Pulmonary artery endothelial cell (primary cell): ENCODE measurements around the gene TBX18. TPM values are rescaled to one million over a fixed set of nuclear protein-coding genes. Genes with fewer than 3 reads are reported as not detected.

Experiments used
- DNase-seq: peaks from one replicate; pipeline ENCODE4 v3.0.0-alpha.2; 2011; ENCODE audit warnings: low read depth, low spot score
- total RNA-seq: library from RNA; depleted of rRNA; stranded (reverse); fragments of >200 nt; gene quantifications from 2 replicates; pipeline ENCODE4 v1.2.3, GENCODE V29; 2014

TBX18 gene
- total RNA-seq, 1 donor from 2014 or later = 26.8 TPM

DNA sequence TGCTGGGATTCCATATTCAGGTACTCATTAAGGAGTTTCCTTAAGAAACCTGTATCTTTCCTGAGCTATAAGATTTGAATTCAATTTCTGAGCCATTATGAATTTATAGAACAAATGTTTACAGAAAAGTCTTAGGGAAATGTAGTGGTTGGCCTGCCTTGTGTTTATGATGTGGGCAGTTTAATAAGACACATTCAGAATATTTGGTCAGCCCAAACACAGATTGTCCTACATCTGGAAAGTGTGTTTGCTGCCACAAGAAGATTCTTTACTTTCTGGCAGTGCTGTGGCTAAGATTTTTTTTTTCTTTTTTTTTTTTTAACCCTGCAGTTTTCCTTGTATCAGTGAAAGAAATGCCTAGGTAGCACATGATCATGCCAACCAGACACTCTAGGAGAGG lies 15.2 kb downstream of the TBX18 start:
- no peak for DNase-seq

DNA sequence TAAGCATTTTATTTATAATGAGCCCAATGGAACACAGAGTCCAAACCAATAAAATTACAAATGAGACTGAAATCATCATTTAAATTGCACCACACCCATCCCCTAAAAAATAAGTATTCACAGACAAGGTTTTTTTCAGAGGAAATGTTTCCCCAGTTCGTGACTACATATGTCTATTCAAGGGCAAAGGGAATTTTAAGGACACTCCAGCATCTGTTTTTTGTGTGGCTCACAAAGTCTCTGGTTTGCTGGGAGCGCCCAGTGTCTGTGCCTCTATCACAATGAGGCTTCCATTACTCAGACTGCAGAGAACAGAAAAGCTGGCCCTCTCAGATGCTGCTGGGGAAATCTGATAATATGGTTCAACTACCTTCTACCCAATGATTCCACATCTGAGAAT lies 16.0 kb downstream of the TBX18 start:
- no peak for DNase-seq

DNA sequence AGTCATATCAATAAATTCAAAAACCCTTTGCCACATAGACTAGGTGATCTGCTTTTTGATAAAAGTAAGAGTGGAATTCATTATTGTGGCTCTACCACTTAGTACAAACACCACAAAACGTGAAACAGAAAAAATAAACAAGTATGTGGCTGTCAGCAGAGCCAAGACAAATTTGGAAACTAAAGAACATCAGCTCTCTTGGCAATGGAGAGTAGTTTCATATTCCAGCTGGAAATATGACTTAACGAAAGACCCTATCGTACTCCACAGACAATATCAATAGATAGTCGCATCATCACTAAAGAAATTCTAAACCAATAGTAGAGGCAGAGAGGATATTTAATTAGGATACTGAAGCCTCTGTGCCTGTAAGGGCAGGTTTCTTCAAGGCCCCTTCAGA lies 20.8 kb downstream of the TBX18 start:
- no peak for DNase-seq

DNA sequence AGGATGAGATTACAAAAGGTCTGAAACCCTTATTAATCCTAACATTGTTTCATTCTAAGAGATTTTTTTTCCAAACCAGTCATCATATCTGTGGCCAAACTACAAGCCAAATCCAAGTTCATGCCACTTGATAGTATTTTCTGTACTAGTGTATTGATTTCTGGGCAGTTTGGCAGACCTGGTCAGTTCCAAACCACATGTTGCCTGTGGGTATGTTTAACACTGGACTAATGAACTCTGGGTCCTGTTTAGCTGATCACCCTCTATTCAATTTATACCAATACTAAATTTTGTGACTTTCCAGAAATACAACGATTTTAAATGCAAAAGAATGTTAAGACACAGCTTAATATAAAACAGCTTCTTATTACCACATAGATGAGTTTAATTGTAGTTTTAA lies 24.0 kb downstream of the TBX18 start:
- DNase-seq = no peak

DNA sequence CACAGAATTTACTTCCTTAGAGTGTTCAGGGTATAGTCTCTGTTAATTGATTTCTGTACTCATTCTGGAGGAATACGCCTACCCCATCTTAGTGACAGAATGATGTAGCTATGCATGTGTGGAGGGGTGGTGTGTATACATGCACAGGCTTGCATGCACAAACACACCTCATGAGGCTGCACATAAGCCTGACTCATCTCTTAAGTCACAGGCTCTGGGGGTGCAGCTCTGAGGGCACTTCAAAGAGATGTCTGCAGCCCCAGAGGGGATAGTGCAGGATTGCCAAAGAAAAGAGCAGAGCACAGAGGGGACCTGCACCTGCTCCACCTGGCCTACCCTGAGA lies 24.6 kb downstream of the TBX18 start:
- no peak for DNase-seq

DNA sequence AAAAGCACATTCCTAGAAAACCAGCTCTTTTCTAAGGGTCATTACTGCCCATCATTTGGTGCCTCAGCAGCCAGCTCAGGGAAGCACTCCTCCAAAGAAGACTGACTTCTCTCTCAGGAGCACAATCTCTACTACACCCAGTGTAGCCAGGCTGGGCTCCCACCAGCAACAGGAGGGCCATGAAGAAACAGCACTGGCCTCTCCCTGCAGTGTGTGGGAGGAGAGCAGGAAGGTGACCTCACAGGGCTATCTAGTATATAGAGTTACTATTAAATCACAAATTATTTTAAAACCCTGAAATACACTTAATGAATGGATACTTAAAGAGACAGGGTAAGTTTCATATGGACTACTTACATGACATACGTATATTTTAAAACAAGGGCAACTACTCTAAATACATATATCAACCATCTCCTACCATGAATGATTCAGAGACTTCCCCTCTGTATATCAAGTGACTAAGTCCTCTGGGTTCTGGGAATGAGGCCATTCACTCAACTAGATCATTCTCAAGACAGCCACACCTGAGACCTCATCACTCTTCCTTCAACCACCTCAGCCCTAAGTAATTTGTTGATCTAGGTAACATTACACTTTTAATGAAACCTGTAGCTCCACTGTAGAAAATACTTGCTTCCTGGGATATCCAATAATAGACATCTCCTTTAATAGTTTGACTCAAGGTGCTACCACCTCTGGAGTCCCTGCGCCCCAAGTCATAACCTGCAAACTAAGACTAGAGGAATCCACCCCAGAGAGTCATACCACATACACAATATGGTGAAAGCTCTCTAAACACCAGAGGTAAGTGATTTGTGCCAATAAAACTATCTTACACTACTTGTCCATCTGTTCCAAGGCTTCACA lies 25.2 kb downstream of the TBX18 start:
- DNase-seq = no peak

DNA sequence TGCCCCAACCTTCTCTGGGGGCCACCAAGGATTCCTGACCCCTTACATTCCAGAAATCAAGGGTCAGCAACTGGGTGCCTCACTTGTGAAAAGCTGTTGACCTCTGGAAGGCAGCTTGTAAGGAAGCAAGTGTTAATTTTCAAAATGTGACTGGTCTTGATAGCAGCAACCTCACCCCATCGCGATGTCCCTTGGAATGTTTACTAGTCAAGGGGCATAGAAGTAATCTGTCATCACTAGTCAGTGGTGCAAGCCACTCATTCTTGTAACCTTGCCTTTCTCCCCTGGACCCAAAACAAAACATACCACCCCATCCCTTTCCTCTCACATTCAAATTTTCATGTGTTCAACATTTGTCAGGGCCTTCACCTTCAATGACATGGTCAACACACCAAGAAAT lies 30.5 kb downstream of the TBX18 start:
- DNase-seq = no peak

DNA sequence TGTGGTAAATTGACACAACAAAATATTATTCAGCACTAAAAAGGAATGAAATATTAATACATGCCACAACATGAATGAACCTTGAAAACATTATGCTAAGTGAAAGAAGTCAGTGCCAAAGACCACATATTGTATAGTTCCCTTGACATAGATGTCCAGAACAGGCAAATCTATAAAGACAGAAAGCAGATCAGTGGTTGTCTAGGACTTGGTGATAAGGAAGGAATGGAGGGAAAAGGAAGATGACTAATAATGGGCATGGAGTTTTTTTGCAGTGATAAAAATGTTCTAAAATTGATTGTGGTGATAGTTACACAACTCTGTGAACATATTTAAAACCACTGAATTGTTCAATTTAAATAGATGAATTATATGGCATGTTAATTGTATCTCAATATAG lies 32.5 kb downstream of the TBX18 start:
- peak; percentile 15 for DNase-seq

DNA sequence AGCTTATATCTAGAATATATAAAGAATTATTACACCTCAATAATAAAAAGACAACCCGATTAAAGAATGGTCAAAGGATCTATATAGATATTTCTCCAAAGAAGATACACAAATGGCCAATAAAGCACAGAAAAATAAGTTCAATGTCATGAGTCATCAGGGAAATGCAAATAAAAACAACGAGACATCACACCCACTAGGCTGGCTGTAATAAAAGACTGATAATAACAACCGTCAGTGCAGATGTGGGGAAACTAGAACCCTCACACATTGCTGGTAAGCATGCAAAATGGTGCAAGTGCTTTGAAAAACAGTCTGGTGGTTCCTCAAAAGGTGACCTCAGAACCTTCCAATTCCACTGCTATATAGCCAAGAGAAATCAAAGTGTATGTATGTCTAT lies 33.0 kb downstream of the TBX18 start:
- DNase-seq = no peak

DNA sequence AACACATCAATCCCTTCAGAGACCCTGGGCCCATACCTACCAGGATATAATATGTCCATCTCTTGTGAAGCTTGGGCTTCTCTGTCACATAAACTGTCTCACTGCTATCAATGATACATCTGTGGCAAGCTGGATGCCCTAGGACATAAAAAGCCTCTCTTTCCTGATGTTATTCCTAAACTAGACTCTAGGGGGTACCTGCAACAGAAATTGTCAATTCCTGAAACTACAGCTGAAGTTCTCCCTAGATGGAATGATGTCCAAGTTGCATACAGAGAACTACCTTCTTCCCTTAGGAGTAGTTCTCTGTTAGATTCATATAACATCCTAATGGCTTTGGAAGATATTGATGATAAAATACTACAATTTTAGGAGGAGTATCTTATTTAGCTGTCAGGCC lies 35.8 kb downstream of the TBX18 start:
- DNase-seq = no peak

DNA sequence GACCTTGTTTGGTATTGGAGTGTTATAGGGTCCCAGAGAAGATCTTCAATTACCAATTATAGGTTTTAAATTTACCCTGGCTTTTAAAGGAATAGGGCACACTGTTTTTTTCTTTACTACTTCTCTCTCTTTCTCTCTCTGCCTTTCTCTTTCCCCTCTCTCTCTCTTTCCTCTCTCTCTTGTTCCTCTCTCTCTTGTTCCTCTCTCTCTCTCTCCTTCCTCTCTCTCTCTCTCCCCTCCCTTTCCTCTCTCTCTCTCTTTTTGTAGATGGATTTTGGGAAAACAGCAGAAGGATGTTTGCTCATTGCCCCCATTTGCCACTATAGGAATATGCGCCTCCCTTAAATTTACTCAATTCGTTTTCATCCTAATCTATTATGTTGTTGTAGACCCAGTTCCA lies 45.2 kb downstream of the TBX18 start:
- DNase-seq = no peak

DNA sequence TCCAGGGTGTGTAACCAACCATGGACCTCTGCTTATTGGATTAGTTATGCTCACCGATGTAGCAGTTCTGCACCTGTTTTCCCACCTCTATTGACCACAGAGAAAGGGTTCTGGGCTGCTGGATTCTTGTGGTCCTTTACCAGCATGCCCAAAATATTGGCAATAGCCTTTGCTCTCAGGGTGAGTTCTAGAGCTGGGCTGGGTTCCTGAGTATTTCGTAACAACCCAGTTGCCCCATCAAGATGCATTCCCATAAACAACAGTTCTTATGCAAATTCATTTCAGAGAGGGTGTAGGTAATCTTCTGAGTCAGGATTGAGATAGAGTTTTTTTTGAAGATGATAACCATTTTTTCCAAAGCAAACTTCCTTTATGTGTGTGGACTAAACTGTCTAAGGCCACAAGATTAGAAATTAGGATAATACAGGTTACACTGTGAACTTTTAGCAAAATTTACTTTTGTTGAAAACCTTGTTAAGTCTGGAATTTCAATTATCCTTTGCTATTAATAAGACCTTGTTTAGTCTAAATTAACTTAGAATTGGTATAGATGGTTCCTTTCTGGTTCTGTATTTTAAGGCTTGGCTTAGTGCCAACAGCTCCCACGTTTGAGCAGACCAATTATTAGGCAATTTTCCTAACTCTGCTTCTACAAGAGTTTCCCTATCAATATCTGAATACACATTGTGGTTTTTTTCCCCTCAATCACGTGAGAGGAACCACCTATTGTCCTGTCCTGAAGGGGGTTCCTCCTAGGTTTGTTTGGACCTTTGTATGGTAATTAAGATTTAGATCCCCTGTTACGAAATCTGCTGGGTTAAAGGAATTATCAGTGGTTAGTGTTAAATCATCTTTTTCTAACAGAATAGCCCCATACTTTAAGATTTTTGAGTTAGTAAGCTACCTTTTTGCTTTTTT lies 46.1 kb downstream of the TBX18 start:
- no peak for DNase-seq

DNA sequence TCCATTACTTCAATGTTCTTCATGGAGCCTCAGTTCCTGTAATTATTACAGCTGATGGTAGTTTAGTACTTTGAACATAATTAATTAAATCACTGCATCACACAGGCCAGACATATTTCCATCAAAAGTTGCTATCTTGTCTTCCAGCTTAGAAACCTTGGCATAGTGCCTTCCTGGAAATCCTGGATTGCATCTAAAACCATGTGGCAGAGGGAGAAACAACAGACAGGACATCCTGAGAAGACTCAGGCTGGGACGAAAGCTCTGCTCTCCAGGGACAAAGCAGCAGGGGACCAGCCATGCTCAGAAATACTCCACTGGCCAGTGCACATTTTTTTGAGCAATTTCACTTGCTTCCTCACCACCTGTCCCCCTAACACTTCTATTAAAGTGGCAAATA lies 55.3 kb downstream of the TBX18 start:
- no peak for DNase-seq

DNA sequence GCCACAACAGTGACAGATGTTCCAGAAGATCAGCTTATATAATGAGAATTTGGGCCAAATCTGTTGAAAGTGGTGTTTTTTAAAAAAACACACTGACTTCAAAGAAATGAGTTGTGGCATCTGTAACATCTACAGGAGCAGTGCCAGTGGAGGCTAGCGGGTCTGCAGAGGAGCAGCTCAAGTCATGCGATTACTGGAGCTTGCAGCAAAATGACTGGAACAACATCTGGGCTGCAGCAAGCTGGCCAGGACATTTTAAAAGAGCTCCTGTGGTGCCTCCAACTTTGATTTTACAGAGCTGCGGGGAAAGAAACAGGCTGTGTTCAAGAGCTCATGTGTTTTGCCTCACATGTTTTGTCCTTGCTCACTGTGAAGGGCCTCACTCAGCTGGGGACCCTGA lies 57.2 kb downstream of the TBX18 start:
- no peak for DNase-seq

DNA sequence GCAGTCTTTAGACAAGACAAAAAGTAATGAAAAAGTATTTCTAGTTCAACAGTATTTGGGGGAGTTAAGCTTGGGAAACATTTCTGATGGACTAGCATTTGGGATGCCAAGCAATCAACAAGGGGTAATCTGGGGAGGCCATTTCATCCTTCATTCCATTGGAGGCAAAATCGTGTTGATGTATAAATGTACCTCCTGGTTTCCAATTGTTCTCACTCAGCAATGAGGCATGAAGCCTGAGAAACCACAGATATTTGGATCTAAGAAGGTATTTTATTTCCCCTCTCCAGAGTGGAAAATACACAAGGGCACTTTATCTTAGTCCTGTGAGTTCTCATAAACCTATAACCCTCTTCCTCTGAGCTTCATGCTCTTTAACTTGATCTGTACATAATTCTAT lies 68.2 kb downstream of the TBX18 start:
- no peak for DNase-seq

DNA sequence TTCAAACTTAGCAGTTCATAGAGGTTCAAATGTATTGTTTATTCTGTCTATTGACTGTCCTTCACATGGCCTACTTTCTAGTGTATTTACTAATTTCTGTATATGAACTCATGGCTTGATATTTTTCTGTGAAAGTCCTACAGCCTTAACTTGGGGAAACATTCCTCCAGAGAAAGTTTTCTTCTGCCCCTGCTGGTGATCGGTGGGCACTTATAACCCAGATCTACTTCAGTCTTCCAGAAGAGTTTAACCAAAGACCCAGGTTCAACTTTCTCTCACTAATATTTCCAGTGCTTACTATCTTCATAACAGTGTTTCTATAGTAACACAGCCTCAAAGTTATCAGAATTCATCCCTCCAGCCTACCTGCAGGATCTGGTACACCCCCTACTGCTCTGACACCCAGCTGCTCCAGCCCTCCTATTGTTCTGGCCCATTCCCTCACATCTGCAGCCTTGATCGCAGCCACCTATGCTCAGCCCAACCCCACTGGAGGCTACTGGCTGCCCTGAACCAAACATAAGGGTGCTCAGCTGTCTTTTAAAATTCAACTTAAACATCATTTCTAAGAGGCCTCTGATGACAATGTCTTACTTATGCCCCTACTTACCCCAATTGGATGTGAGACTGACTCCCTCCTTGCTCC lies 72.3 kb downstream of the TBX18 start:
- no peak for DNase-seq

DNA sequence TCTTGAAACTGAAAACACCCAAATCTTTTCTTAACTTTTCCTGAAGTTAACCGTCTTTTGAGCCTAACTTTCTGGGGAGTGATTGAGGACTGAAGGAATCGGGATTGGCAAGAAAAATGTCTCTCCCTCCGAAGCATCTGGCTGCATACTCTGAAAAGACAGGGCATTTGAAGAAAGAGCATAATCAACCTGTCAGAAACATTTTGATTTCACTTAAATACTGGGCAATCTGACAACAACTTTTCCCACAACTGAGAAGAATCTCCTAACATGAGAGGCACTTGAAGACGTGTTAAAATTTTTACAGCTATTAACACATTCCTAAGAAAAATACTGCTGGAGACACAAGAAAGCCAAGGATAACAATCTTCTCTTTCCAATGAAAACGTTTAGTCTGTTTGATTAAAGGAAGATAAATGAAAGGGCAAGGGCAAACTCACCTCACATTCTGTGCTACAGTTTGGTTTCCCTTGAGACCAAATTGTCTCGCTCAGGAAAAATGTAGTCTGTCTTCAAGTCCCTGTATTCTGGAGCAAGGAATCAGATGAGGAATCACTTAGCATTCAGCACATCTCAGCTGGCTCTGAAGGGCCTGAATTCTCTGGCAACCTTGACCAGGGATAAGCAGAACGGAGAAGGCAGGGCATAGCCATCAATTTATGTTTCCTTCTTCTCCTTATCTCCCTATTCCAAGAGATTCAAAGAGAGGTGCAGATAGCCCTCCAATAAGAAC lies 76.1 kb downstream of the TBX18 start:
- DNase-seq = no peak

DNA sequence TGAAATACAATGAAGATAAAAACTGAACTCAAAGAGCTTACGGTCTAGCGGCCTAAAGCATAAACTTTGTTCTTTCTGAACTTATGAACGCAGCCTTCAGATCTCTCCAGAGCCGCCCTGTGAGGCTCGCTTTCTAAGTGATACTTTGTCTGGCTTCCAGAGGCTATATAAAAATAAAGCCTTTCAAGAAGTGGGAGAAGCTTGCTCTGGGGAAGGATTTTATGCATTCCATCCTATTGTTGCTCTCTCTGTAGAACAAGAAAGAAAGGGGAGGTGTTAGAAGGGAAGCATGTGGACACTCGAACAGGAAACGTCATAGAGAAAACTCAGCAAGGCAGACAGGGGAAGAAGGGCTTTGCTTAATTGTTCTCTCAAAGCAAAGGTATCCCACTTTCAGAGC lies 77.0 kb downstream of the TBX18 start:
- DNase-seq = no peak

DNA sequence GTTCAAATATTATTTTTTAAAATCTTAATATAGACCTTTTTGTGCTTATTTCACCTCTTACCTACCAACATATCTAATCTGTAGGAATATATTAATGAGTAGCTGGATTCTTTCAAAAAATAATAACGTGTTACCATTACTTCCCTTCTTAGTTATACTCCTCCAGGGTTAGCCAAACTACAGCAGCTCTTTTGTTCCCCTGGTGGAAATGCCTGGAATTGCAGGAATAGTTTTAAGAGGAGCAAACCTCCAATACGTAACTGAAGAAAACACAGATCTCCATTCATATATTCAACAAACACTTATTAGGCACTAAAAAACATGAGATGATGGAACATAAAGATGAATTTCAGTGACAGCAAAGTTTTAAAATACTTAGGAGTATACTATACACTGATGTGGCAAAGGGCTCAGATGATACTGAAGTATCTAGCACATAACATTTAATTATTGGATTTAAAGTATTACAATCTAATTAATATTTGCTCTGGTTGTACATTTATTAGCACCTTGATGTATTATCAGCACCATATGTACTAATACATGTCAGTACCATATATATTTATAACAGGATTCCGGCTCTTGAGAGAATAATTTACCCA lies 78.3 kb downstream of the TBX18 start:
- no peak for DNase-seq

DNA sequence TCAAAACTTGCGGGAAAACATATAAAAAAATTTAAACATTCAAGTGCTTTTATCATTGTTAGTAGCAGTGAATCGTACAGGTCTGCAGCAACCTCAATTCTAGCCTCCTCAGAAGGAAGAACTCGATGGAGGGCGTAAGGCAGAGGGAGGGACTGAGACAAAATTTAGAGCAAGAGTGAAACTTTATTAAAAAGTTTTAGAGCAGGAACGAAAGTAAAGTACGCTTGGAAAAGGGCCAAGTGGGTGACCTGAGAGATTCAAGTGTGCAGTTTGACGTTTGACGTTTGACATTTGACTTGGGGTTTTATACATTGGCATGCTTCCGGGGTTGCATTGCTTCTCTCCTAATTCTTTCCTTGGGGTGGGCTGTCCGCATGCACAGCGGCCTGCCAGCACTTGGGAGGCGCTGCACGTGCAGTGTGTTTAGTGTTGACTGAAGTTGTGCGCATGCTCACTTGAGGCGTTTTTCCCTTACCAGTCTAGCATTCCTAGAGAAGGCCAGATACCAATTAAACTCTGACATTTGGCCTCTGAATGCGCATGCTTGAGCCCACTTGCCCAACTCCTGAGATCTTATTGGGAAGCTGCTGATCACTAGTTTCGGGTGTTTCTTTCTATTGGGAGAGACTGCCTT lies 82.6 kb downstream of the TBX18 start:
- DNase-seq = no peak

DNA sequence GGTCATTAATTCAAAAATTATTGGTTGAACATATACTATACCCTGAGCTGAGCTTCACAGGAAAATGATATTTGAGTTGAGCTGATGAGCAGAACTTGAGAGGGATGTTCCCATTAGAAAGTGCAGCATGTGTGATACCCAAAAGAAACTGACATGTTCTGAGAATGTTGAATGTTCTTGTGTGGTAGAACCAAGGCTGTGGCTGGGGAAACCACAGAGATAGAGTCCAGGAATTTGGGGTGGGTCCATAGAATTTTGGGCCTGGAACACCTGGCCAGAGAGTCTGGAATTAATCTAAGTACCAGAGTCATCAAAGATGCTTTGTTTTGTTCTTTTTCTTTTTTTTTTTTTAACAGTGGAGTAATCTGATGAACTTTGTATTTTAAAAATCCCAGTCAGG lies 88.7 kb downstream of the TBX18 start:
- no peak for DNase-seq
